ENCODE data around the gene DNPEP. TPM values are rescaled to one million over a fixed set of nuclear protein-coding genes. Genes with fewer than 3 reads are reported as not detected.
A peak's percentile ranks its signal among the peaks of the same experiment; 100 is the strongest.

The DNPEP gene
- total RNA-seq, 2 experiments from 2014 or later: 39.3 to 63.6 TPM

GRCh38 chr2:219434468-219434717 lies 46.7 kb upstream of the DNPEP start:
- ChIA-PET POLR2A (no interaction called here), CTCF (ENCODE audit: unreplicated experiment) (no interaction called here)
- BruUV-seq (replicated peaks): no TSS peak
- Histone ChIP-seq H3K9me3 (ENCODE audit: low read length) (no peaks in the 10 kb centered on the region), H3K79me2 (ENCODE audit: insufficient read depth, low read depth, low read length) (no peaks in the 10 kb centered on the region), H3K9me2 (ENCODE audit: insufficient read depth, low read length) (no peaks in the 10 kb centered on the region), H3K4me2 (ENCODE audit: low read length) (no peak overlapping the region), H3K4me3 (ENCODE audit: low read depth, low read length, poor library complexity, severe bottlenecking) (no peak overlapping the region), H2AFZ (ENCODE audit: low read length) (no peak overlapping the region), H3K27ac (ENCODE audit: low read depth, low read length, poor library complexity, severe bottlenecking) (no peak overlapping the region), H3K36me3 (ENCODE audit: insufficient read depth, low read length) (no peaks in the 10 kb centered on the region), H4K20me1 (ENCODE audit: insufficient read depth, low read length) (no peaks in the 10 kb centered on the region), H3K4me1 (ENCODE audit: insufficient read depth, low read length, poor library complexity, severe bottlenecking) (no peaks in the 10 kb centered on the region)
- intact Hi-C loops (cut with micrococcal nuclease; ENCODE audit: unreplicated experiment): no loop called here
- no peak for DNase-seq (ENCODE audit: low spot score)
- TF ChIP-seq EZH2phosphoT487 (IDR thresholded peaks at IDR 0.05; ENCODE audit: borderline replicate concordance, low read depth, low read length): no peak
- no peak for TF ChIP-seq CTCF (conservative IDR thresholded peaks at IDR 0.05; ENCODE audit: low read length)

GRCh38 chr2:219433666-219434467 lies 46.2 kb upstream of the DNPEP start:
- Histone ChIP-seq H4K20me1 (ENCODE audit: insufficient read depth, low read length) (no peaks in the 10 kb centered on the region), H3K27ac (ENCODE audit: low read depth, low read length, poor library complexity, severe bottlenecking) (no peak overlapping the region), H3K79me2 (ENCODE audit: insufficient read depth, low read depth, low read length) (no peaks in the 10 kb centered on the region), H3K4me1 (ENCODE audit: insufficient read depth, low read length, poor library complexity, severe bottlenecking) (no peaks in the 10 kb centered on the region), H2AFZ (ENCODE audit: low read length) (no peak overlapping the region), H3K9me2 (ENCODE audit: insufficient read depth, low read length) (no peaks in the 10 kb centered on the region), H3K9me3 (ENCODE audit: low read length) (no peaks in the 10 kb centered on the region), H3K4me3 (ENCODE audit: low read depth, low read length, poor library complexity, severe bottlenecking) (no peak overlapping the region), H3K4me2 (ENCODE audit: low read length) (no peak overlapping the region), H3K36me3 (ENCODE audit: insufficient read depth, low read length) (no peaks in the 10 kb centered on the region)
- TF ChIP-seq CTCF (conservative IDR thresholded peaks at IDR 0.05; ENCODE audit: low read length): peak; percentile 75
- TF ChIP-seq EZH2phosphoT487 (IDR thresholded peaks at IDR 0.05; ENCODE audit: borderline replicate concordance, low read depth, low read length): no peak
- intact Hi-C loops (cut with micrococcal nuclease; ENCODE audit: unreplicated experiment): no loop called here
- no TSS peak for BruUV-seq (replicated peaks)
- peak; percentile 42 for DNase-seq (ENCODE audit: low spot score)
- ChIA-PET CTCF (ENCODE audit: unreplicated experiment) (no interaction called here), POLR2A (no interaction called here)

Data from OCI-LY7 (cell line).